T-helper 2 cell (primary cell): ENCODE data around the gene LILRB3.
"Not testable (repeated sequence)": the region's sequence is repeated elsewhere in the genome, so short reads cannot be mapped to it uniquely, and the experiment has no call there.

Experiments
- DNase-seq, 5 experiments: peaks; one replicate each; pipeline versions ENCODE4 v3.0.0 to v3.0.0-alpha.2; 2012 to 2022
- total RNA-seq, 2 donors: gene quantifications; one replicate each; lab custom pipeline; 2026; lab: John Stamatoyannopoulos, UW

LILRB3 gene
- 1.0 to 1.2 reads per million in 2 donors for total RNA-seq

- DNase-seq, result not testable (repeated sequence)
Measured at GRCh38 chr19:54222474-54223276, at the start of gene LILRB3. TSS of gene LILRB3 (minus strand) at chr19:54223007. CDS start at chr19:54222976, 31 bp downstream.

- not testable (repeated sequence) for DNase-seq
Measured at GRCh38 chr19:54272181-54272580, 49.4 kb upstream of the LILRB3 start.

DNA sequence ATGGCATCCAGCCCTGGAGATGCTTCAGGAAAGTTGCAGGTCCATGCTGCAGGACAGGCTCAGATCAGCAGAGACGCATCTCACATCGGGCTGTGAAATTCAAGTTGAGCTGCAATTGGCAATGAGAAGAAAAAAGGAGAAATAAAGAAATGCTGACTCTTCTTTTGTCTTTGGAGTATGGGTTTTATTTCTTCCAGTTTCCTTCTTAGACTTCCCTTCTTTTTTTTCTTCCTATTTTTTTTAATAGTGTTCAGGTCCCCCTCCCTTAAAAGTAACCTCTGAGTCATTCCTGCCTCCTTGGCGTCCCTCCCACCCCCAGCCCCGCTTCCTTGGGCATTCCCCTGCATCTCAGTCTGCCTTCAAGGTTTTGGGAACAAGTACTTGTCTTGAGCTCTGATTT is 48.8 kb upstream of the LILRB3 start:
- not testable (repeated sequence) for DNase-seq

DNA sequence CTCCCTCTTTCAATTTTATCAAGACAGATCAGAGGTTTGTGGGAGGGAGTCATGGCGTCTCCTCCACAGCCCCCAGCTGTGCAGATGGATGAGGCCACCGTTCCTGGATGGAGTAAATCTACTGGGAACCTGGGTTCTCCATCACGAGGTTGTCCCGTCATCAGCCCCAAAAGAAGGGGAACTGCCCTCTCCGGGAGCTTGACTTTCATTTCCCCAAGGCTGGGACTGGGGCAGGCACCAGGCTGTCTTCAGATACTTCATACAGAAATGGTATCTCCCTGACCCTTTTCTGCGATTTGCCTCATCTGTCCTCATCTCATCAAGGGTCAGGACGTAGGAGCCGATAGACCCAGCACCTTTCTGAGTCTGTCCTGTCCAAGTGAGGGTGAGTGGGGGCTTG is 48.3 kb upstream of the LILRB3 start:
- DNase-seq, result no peak

GRCh38 chr19:54268936-54269335 is 46.1 kb upstream of the LILRB3 start:
- no peak for DNase-seq

DNA sequence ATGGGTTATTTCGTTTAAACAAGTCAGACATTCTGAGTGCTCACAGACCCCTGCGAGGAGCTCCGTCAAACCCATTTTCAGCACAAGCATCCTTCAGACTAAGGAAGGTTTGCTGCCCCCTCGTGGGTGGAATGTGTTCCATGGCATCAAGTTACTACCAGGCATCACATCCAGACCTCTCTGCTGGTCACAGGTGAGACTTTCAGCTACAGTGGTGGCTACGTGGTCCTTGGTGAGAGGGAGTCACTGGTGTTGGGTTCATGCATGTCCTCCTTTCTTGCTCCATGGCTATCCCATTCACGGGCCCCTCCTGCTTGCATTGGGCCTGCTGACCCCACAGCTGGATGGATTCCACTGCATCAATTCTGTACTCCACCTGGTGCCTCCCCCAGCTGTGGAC is 43.3 kb upstream of the LILRB3 start:
- DNase-seq, result peak in 4 of 5 experiments; percentile 19 to 61 (median 51)

DNA sequence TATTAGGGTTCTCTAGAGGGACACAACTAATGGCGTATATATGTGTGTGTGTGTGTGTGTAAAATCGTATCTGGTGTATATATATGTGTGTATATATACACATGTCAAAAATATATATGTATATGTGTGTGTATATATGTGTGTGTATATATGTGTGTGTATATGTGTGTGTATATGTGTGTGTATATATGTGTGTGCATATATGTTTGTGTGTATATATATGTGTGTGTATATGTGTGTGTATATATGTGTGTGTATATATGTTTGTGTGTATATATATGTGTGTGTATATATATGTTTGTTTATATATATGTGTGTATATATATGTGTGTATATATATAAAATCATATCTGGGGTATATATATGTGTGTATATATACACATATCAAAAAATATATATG is 39.7 kb upstream of the LILRB3 start:
- no peak for DNase-seq

GRCh38 chr19:54262066-54262465 is 39.3 kb upstream of the LILRB3 start:
- no peak for DNase-seq

DNA sequence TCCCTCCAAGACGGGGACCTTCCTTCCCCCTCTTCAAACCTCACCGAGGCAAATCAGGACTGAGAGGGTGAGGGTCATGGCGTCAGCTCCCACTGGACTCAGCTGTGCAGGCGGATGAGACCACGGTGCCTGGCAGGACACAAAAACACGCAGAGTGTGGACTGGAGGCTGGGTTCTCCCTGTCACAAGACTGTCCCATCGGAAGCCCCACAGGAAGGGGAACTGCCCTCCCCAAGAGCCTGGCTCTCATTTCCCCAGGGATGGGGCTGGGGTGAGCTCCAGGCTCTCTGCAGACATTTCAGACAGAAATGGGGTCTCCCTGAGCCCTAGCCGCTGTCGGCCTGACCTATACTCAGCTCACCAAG is 34.3 kb upstream of the LILRB3 start, which contains the start of gene LILRB5:
Gene LILRB5 (minus strand): TSS at position 158 of the 365 bp plus-strand sequence. CDS start 80 bp downstream, at position 78.
- DNase-seq, result no peak

- DNase-seq, result no peak
Measured at GRCh38 chr19:54256250-54257115, 33.7 kb upstream of the LILRB3 start.

DNA sequence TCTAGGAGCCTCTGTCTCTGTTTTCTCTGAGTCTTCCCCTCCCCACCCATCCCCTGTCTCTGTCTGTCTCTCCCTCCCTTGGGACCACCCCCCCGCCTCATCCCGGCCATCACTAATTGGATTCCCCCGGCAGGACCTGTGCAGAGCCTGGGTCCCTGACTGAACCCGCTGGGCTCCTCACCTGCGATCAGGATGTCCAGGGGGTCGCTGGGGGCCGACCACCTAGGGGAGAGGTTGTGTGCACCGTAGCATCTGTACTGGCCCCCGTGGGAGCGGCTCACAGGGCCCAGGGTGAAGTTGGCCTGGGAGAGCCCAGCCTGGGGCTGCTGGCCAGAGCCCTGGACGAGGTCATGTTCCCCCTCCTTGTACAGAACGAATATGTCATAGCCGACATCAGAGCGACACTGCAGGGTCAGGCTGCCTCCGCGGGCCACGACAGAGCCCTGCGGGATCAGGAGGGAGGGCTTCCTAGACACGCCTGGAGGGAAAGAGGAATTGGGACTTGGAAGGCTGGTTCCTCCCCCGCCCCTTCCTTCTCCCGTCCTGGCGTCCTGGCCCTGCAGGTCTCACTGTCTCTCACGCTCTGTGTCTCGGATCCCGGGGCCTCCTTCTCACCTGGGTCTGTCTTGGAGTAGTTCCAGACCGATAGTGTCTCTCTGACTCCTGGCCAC is 32.4 kb upstream of the LILRB3 start:
- DNase-seq, result no peak

- DNase-seq, result no peak
Measured at GRCh38 chr19:54254195-54254906, 31.5 kb upstream of the LILRB3 start.

DNA sequence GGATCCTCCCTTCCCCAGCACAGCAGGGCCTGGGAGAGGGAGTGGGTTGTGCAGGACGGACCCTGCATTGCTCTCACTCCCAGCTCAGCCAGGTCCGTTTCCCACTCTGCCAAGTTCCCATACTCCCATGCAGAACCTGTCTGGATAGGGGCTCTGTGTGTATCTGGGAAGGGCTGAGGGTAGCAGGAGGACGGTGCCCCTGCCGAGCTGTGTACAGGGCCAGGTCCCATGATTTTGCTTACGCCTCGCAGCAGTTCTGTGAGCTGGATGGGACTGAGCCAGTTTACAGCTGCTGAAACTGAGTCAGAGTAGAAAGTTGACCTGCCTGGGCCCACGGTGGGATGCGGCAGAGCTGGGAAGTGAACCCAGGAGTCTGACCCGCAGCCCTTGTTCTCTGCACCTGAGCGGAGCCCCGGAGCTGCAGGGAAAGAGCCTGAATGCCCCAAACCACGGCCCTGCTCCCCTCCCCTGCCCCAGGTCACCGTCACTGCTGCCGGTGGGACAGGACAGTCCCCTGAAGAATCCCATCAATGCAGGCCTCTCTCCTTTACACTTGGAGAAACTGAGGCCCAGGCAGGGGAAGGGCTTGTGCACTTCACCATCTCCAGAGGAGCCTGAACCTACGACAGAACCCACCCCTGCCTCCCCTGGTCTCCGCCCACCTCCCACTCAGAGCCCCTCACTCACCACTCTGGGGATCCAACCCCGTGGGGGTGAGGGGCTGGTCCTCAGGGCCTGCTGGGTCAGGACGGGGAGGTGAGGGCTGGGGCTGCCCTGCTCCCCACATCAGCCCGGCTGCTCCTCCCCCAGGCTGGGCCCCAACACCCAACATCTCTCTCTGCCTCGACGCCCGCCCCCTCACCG is 30.8 kb upstream of the LILRB3 start:
- DNase-seq, result no peak

DNA sequence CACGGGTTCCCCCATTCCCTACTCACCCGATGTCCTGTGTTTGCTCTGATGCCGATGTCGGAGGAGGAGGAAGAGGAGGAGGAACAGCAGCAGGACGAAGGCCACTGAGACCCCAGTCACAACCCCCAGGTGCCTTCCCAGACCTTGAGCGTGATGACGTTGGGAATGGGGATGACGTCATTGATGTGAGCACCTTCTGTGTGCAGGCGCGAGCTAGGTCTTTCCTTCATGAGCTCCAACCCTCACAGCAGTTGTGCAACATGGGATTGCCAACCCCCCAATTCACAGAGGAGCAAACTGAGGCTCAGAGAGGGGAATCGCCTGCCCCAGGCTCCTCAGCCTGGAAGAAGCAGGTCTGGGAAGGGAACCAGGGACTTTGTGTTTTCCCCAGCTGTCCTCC is 30.0 kb upstream of the LILRB3 start:
- DNase-seq, result no peak

DNA sequence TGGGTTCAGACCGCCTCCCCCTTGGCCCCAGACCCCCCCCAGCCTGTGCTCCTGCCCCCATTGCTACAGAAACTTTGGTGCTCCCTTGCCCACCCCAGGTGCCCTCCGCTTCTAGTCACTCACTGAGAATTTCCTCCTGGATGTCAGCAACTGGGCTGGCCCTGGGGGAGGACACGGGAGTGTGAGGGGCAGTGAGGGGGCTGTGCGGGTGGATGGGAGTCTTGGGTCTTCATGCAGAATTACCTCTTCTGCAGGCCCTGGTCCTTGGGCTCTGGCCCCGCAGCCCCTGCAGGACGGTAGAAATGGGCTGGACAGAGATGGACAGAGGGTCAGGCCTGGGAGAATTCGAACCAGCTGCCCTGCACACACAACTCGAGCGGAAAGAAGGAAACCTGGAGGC is 29.4 kb upstream of the LILRB3 start:
- DNase-seq, result no peak

DNA sequence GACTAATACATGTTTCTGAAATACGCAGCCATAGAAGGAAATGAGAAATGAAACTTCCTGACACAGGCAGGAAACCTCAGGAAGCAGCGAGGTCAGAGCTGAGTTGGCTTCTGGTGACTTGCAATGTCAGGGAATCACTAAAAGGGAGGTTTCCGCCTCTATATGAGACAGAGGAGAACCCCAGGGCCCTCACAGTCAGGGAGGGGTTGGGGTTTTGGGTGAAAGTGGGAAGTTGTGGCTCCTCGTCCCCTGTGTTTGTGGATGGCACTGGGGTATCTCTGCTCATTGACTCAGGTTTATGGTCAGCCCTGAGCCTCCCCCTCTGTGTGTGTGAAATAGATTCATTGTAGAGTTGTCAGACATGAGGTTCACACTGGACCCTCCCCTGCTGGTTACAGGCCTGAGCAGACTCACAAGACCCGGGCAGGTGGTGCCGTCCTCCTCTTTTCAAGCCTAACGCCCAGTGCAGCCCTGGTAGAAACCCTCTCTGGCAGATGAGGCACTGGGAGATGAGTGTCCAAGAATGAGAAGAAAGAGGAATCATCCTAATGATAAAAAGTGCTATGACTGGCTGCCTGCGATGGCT is 25.3 kb upstream of the LILRB3 start:
- peak in 1 of 5 experiments; percentile 27 for DNase-seq

DNA sequence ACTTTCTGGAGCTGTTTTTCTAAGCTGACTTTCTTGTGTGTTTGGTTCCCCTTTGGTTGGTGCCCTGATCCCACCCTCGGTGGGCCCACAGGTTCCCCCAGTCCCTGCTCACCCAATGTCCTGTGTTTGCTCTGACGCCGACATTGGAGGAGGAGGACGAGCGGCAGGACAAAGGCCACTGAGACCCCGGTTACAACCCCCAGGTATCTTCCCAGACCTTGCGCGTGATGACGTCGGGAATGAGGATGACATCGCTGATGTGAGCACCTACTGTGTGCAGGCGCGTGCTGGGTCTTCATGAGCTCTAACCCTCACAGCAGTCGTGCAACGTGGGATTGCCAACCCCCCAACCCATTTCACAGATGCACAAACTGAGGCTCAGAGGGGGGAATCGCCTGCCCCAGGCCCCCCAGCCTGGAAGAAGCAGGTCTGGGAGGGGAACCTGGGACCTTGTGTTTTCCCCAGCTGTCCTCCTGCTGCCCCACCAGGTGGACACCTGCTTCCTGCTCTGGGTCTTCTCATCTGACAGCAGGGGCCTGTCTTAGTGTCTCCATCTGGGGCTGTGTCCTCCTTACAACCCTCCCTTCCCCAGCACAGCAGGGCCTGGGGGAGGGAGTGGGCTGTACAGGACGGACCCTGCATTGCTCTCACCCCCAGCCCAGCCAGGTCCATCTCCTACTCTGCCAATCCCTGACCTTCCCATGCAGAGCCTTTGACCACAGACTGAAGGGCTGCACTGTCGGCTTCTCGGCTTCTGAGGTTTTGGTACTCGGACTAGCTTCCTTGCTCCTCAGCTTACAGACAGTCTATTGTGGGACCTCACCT is 24.5 kb upstream of the LILRB3 start:
- DNase-seq, result no peak

DNA sequence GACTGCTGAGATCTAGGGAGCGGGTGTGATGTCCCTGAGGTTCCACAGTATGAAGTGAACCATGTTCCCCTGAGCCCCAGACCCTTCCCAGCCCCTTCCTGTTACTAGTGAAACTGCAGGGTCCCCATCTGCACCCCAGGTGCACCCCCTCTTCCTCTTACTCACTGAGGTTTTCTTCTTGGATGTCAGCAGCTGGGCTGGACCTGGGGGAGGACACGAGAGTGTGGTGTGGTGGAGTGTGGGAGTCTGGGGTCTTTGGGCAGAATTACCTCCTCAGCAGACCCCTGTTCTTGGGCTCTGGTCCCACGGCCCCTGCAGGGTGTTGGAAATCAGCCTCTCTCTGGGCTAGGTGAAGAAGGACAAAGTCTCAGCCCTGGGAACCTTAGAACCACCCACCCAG is 23.1 kb upstream of the LILRB3 start:
- DNase-seq, result no peak

DNA sequence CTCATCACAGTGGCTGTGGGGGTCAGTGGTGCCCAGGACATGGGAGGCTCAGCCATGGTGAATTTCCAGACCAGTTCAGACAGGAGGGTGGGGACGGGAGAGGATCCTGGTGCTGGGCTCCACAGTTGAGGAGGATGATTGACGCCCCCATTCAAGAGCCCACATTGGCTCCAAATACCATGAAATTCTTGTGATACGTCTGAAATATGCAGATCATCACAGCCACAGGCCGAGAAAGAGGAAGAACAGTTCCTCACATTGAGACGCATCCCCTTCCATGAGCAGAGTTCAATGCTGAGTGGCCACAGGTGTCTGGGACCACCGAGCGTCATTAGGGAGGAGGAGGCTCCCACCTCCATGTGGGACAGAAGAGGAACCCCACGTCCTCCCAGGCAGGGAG is 21.0 kb upstream of the LILRB3 start:
- DNase-seq, result not testable (repeated sequence)

DNA sequence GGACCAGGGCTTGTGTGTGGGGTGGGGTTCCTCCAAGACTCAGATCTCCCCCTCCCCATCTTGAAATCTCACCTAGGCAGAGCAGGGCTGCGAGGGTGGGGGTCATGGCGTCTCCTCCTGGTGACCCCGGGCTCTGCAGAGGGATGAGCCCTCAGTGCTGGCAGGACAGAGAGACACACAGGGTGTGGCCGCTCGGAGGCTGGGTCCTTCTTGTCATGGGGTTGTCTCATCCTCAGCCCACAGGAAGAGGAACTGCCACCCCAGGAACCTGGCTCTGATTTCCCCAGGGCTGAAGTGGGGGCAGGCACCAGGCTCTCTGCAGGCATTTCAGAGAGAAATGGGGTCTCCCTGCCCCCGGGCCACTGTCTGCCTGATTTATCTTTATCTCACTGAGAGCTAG is 19.8 kb upstream of the LILRB3 start, which contains the start of gene LILRA6:
Gene LILRA6 (minus strand): TSS at position 145 of the 400 bp plus-strand sequence.
- not testable (repeated sequence) for DNase-seq
